HepG2 (cell line): ENCODE results near the gene GCM1. TPM values are rescaled to one million over a fixed set of nuclear protein-coding genes. Genes with fewer than 3 reads are reported as not detected.

Experiments
- CHD4 ChIP-seq: fragments of 200-600 bp; sonication (generic); IDR thresholded peaks from 2 replicates; pipeline ENCODE4 v1.7.0; 2017; ENCODE audit warnings: mild to moderate bottlenecking, low read length, borderline replicate concordance
- DNMT1 ChIP-seq: sonication (generic); formaldehyde crosslinking; IDR thresholded peaks from 2 replicates; pipeline ENCODE4 v1.5.1; 2020; ENCODE audit warnings: mild to moderate bottlenecking, missing genetic modification reagents
- DPF2 ChIP-seq: sonication (generic); formaldehyde crosslinking; IDR thresholded peaks from 2 replicates; pipeline ENCODE4 v1.4.0; 2020; ENCODE audit warnings: mild to moderate bottlenecking, low read depth, missing genetic modification reagents, borderline replicate concordance
- ISX ChIP-seq: sonication (generic); formaldehyde crosslinking; conservative IDR thresholded peaks from 2 replicates; pipeline ENCODE4 v1.5.0; 2020; ENCODE audit warnings: missing genetic modification reagents
- MED8 ChIP-seq: sonication (generic); formaldehyde crosslinking; IDR thresholded peaks from 2 replicates; pipeline ENCODE4 v1.8.1; 2023; ENCODE audit warnings: mild to moderate bottlenecking, missing genetic modification reagents; ENCODE audit not compliant: insufficient replicate concordance
- NRL ChIP-seq: sonication (generic); formaldehyde crosslinking; IDR thresholded peaks from 2 replicates; pipeline ENCODE4 v1.5.0; 2020; ENCODE audit warnings: missing genetic modification reagents, mild to moderate bottlenecking, moderate library complexity, borderline replicate concordance
- POLR2AphosphoS2 ChIP-seq: IDR thresholded peaks from 2 replicates; pipeline ENCODE4 v1.6.1; 2011; ENCODE audit warnings: low read depth, low read length, improper control_type of control experiment
- RCOR2 ChIP-seq: IDR thresholded peaks from 2 replicates; pipeline ENCODE4 v1.6.1; 2016; ENCODE audit warnings: missing biosample characterization, missing genetic modification reagents
- SMARCE1 ChIP-seq: fragments of 450-650 bp; IDR thresholded peaks from 2 replicates; pipeline ENCODE4 v1.6.1; 2017; ENCODE audit warnings: borderline replicate concordance
- ZKSCAN1 ChIP-seq: fragments of 150-350 bp; IDR thresholded peaks from 2 replicates; pipeline ENCODE4 v1.6.1; 2014; ENCODE audit warnings: low read length
- ZNF570 ChIP-seq: sonication (generic); formaldehyde crosslinking; IDR thresholded peaks from 2 replicates; pipeline ENCODE4 v1.4.0; 2020; ENCODE audit warnings: mild to moderate bottlenecking, missing genetic modification reagents, borderline replicate concordance
- ZNF776 ChIP-seq: sonication (generic); formaldehyde crosslinking; IDR thresholded peaks from 2 replicates; pipeline ENCODE4 v1.4.0; 2020; ENCODE audit warnings: mild to moderate bottlenecking, missing genetic modification reagents
- polyA plus RNA-seq, 8 experiments: library from polyadenylated mRNA; depleted of rRNA in 3 of 8; stranded (reverse) in 7 of 8; unstranded in 1 of 8; fragments of >200 nt; fragmentation: Illumina TruSeq in 4 of 8; extraction: Trizol in 4 of 8; gene quantifications; 2 replicates each; pipeline versions ENCODE4 v1.2.1 to v1.2.3, GENCODE V29; 2011 to 2016; ENCODE audit warnings: low read depth in 4 of 8, missing spikeins in 1 of 8, mixed read lengths in 1 of 8; ENCODE audit not compliant: insufficient read depth in 1 of 8
- total RNA-seq, 5 experiments: library from RNA; depleted of rRNA; stranded (reverse); fragments of >200 nt; fragmentation: Illumina TruSeq; extraction: Trizol; gene quantifications; 2 replicates each; pipeline ENCODE4 v1.2.3, GENCODE V29; 2016; ENCODE audit warnings: low read depth in 1 of 5
- TF ChIP-seq, protein P1 (sequence below): sonication (generic); formaldehyde crosslinking; IDR thresholded peaks from 2 replicates; pipeline ENCODE4 v1.4.0; 2020; ENCODE audit warnings: missing genetic modification reagents, mild to moderate bottlenecking, borderline replicate concordance
- TF ChIP-seq, protein P2 (sequence below): sonication (generic); formaldehyde crosslinking; IDR thresholded peaks from 2 replicates; pipeline ENCODE4 v1.9.0; 2022; ENCODE audit warnings: missing genetic modification reagents, mild to moderate bottlenecking, borderline replicate concordance
- TF ChIP-seq, protein P3 (sequence below): sonication (generic); formaldehyde crosslinking; IDR thresholded peaks from one replicate; pipeline ENCODE4 v1.5.1; 2020; ENCODE audit warnings: mild to moderate bottlenecking, missing genetic modification reagents; ENCODE audit errors: not compliant biosample characterization

The GCM1 gene
- total and polyA plus RNA-seq, 2 of the 13 experiments (the other 11 are each of a cell fraction or from before 2014, with no cell fraction given), result 0.04 to 0.13 TPM

DNA sequence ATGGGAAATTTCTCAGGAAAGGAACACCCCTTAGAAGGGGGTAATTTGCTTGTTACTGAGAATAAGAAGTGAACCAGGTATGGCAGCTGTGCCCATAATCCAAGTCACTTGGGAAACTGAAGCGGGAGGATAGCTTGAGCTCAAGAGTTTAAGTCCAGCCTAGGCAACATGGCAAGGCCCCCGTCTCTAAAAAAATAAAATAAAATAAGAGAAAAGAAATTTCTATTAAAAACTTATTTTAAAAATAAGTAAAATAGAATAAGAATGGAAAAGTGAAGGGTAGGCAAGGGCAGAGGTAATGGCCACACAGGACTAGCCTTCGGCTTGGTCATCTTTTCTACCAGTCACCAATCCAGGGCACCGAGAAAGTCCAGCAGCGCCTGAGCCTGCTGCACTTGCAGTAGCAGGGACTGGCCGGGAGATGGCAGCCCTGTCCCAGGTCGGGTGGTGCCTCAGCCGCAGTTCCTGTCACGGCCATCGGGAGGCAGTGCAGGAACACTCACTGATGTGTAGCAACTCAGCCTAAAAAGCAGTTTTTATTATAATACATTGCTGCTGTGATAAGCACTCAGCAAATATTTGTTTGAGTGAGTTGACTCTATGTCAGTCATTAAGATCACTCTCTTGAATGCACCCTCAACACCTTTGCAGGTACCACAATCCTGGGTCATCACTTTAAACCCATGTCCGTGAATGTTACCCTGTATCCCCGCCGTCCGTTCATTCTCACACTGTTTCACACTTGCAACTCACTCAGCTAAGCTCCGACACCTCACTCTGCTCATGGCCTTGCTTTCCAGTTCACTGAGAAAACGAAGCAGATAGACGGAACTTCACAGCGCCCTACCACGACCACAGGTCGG is 23.2 kb upstream of the GCM1 start (continued):
- no peak for TF ChIP-seq RCOR2 (CRISPR knock-in tag)
- peak; percentile 90; the same call in 1 of the 2 replicates for TF ChIP-seq DNMT1 (CRISPR knock-in tag)
- no peak for TF ChIP-seq SMARCE1
- TF ChIP-seq NRL (CRISPR knock-in tag), result peak; percentile 80
- no peak for TF ChIP-seq CHD4
- peak; percentile 35 for TF ChIP-seq ZKSCAN1
- TF ChIP-seq, protein P1, sequence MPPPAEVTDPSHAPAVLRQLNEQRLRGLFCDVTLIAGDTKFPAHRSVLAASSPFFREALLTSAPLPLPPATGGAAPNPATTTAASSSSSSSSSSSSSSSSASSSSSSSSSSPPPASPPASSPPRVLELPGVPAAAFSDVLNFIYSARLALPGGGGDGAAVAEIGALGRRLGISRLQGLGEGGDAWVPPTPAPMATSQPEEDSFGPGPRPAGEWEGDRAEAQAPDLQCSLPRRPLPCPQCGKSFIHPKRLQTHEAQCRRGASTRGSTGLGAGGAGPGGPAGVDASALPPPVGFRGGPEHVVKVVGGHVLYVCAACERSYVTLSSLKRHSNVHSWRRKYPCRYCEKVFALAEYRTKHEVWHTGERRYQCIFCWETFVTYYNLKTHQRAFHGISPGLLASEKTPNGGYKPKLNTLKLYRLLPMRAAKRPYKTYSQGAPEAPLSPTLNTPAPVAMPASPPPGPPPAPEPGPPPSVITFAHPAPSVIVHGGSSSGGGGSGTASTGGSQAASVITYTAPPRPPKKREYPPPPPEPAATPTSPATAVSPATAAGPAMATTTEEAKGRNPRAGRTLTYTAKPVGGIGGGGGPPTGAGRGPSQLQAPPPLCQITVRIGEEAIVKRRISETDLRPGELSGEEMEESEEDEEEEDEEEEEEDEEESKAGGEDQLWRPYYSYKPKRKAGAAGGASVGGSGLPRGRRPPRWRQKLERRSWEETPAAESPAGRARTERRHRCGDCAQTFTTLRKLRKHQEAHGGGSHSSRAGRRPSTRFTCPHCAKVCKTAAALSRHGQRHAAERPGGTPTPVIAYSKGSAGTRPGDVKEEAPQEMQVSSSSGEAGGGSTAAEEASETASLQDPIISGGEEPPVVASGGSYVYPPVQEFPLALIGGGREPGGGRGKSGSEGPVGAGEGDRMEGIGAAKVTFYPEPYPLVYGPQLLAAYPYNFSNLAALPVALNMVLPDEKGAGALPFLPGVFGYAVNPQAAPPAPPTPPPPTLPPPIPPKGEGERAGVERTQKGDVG (CRISPR knock-in tag), result 0 out of 2 replicates have a peak, but pooled peaks have one; percentile 58
- no peak for TF ChIP-seq ZNF776 (CRISPR knock-in tag)
- TF ChIP-seq, protein P2, sequence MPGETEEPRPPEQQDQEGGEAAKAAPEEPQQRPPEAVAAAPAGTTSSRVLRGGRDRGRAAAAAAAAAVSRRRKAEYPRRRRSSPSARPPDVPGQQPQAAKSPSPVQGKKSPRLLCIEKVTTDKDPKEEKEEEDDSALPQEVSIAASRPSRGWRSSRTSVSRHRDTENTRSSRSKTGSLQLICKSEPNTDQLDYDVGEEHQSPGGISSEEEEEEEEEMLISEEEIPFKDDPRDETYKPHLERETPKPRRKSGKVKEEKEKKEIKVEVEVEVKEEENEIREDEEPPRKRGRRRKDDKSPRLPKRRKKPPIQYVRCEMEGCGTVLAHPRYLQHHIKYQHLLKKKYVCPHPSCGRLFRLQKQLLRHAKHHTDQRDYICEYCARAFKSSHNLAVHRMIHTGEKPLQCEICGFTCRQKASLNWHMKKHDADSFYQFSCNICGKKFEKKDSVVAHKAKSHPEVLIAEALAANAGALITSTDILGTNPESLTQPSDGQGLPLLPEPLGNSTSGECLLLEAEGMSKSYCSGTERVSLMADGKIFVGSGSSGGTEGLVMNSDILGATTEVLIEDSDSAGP (CRISPR knock-in tag), result peak; percentile 60; the same call in 1 of the 2 replicates
- no peak for TF ChIP-seq DPF2
- no peak for TF ChIP-seq ISX (CRISPR knock-in tag)
- TF ChIP-seq, protein P3, sequence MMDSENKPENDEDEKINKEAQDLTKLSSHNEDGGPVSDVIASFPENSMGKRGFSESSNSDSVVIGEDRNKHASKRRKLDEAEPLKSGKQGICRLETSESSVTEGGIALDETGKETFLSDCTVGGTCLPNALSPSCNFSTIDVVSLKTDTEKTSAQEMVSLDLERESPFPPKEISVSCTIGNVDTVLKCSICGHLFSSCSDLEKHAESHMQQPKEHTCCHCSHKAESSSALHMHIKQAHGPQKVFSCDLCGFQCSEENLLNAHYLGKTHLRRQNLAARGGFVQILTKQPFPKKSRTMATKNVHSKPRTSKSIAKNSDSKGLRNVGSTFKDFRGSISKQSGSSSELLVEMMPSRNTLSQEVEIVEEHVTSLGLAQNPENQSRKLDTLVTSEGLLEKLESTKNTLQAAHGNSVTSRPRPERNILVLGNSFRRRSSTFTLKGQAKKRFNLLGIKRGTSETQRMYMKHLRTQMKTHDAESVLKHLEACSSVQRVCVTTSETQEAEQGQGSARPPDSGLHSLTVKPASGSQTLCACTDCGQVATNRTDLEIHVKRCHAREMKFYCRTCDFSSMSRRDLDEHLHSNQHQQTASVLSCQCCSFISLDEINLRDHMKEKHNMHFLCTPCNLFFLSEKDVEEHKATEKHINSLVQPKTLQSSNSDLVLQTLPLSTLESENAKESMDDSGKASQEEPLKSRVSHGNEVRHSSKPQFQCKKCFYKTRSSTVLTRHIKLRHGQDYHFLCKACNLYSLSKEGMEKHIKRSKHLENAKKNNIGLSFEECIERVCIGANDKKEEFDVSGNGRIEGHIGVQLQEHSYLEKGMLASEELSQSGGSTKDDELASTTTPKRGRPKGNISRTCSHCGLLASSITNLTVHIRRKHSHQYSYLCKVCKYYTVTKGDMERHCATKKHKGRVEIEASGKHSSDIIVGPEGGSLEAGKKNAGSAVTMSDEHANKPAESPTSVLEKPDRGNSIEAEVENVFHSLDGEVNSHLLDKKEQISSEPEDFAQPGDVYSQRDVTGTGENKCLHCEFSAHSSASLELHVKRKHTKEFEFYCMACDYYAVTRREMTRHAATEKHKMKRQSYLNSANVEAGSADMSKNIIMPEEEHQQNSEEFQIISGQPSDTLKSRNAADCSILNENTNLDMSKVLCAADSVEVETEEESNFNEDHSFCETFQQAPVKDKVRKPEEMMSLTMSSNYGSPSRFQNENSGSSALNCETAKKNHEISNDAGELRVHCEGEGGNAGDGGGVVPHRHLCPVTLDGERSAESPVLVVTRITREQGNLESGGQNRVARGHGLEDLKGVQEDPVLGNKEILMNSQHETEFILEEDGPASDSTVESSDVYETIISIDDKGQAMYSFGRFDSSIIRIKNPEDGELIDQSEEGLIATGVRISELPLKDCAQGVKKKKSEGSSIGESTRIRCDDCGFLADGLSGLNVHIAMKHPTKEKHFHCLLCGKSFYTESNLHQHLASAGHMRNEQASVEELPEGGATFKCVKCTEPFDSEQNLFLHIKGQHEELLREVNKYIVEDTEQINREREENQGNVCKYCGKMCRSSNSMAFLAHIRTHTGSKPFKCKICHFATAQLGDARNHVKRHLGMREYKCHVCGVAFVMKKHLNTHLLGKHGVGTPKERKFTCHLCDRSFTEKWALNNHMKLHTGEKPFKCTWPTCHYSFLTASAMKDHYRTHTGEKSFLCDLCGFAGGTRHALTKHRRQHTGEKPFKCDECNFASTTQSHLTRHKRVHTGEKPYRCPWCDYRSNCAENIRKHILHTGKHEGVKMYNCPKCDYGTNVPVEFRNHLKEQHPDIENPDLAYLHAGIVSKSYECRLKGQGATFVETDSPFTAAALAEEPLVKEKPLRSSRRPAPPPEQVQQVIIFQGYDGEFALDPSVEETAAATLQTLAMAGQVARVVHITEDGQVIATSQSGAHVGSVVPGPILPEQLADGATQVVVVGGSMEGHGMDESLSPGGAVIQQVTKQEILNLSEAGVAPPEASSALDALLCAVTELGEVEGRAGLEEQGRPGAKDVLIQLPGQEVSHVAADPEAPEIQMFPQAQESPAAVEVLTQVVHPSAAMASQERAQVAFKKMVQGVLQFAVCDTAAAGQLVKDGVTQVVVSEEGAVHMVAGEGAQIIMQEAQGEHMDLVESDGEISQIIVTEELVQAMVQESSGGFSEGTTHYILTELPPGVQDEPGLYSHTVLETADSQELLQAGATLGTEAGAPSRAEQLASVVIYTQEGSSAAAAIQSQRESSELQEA (CRISPR knock-in tag), result peak; percentile 37
- TF ChIP-seq POLR2AphosphoS2, result no peak
- no peak for TF ChIP-seq MED8 (CRISPR knock-in tag)
- TF ChIP-seq ZNF570 (CRISPR knock-in tag), result no peak
